ENCODE results near the gene PRDM11.

PRDM11 gene

GRCh38 chr11:45213316-45213665, 66.9 kb downstream of the PRDM11 start:
- no peak for DNase-seq

- DNase-seq = no peak
Observed at GRCh38 chr11:45213717-45214116, 67.3 kb downstream of the PRDM11 start.

GRCh38 chr11:45215098-45215865, 68.8 kb downstream of the PRDM11 start:
- no peak for DNase-seq

- no peak for DNase-seq
Observed at GRCh38 chr11:45216031-45216430, 69.6 kb downstream of the PRDM11 start.

GRCh38 chr11:45216901-45217300, 70.5 kb downstream of the PRDM11 start:
- DNase-seq = no peak

GRCh38 chr11:45217991-45218390, 71.6 kb downstream of the PRDM11 start:
- DNase-seq = no peak

GRCh38 chr11:45218705-45219104, 72.3 kb downstream of the PRDM11 start:
- DNase-seq = no peak

- DNase-seq = no peak
Observed at GRCh38 chr11:45219411-45219810, 73.0 kb downstream of the PRDM11 start.

- DNase-seq = no peak
Observed at GRCh38 chr11:45223496-45223895, 77.1 kb downstream of the PRDM11 start.

GRCh38 chr11:45224766-45225165, 78.3 kb downstream of the PRDM11 start:
- DNase-seq = no peak

GRCh38 chr11:45225277-45225676, 78.8 kb downstream of the PRDM11 start:
- DNase-seq = no peak

- no peak for DNase-seq
Observed at GRCh38 chr11:45225961-45226871, 79.8 kb downstream of the PRDM11 start.

- DNase-seq = no peak
Observed at GRCh38 chr11:45226901-45227300, 80.5 kb downstream of the PRDM11 start.

- DNase-seq = no peak
Observed at GRCh38 chr11:45227836-45228235, 81.4 kb downstream of the PRDM11 start.

- no peak for DNase-seq
Observed at GRCh38 chr11:45229401-45230020, 83.1 kb downstream of the PRDM11 start.

GRCh38 chr11:45232341-45233080, 86.1 kb downstream of the PRDM11 start:
- peak; percentile 53 for DNase-seq

- DNase-seq = no peak
Observed at GRCh38 chr11:45233121-45233803, 86.8 kb downstream of the PRDM11 start.

- DNase-seq = no peak
Observed at GRCh38 chr11:45233804-45234170, 87.3 kb downstream of the PRDM11 start.

GRCh38 chr11:45234306-45235006, 88.0 kb downstream of the PRDM11 start:
- no peak for DNase-seq

- peak; percentile 40 for DNase-seq
Observed at GRCh38 chr11:45237711-45238315, 91.4 kb downstream of the PRDM11 start.

GRCh38 chr11:45238724-45239123, 92.3 kb downstream of the PRDM11 start:
- no peak for DNase-seq

Data from NCI-H2171 (cell line).